ENCODE results near the gene DUSP3.

Gene DUSP3

GRCh38 chr17:43820759-43821158 lies 42.0 kb upstream of the DUSP3 start:
- TF ChIP-seq ZFX (IDR thresholded peaks at IDR 0.05; ENCODE audit: borderline replicate concordance) (no peak), CTCF (IDR thresholded peaks at IDR 0.05) (no peak)
- H3K27ac ChIP-seq: no peak overlapping the region

GRCh38 chr17:43818966-43819365 lies 40.2 kb upstream of the DUSP3 start:
- no peak overlapping the region for H3K27ac ChIP-seq
- TF ChIP-seq ZFX (IDR thresholded peaks at IDR 0.05; ENCODE audit: borderline replicate concordance): no peak
- no peak for TF ChIP-seq CTCF (IDR thresholded peaks at IDR 0.05)

- H3K27ac ChIP-seq: no peak overlapping the region
- no peak for TF ChIP-seq ZFX (IDR thresholded peaks at IDR 0.05; ENCODE audit: borderline replicate concordance)
- TF ChIP-seq CTCF (IDR thresholded peaks at IDR 0.05): no peak
These were observed 39.0 kb upstream of the DUSP3 start for GRCh38 chr17:43817826-43818225.

GRCh38 chr17:43816336-43817320 lies 37.9 kb upstream of the DUSP3 start:
- TF ChIP-seq CTCF (IDR thresholded peaks at IDR 0.05) (no peak), ZFX (IDR thresholded peaks at IDR 0.05; ENCODE audit: borderline replicate concordance) (no peak)

GRCh38 chr17:43814714-43815113 lies 35.9 kb upstream of the DUSP3 start:
- H3K27ac ChIP-seq: no peak overlapping the region
- no peak for TF ChIP-seq CTCF (IDR thresholded peaks at IDR 0.05)
- no peak for TF ChIP-seq ZFX (IDR thresholded peaks at IDR 0.05; ENCODE audit: borderline replicate concordance)

More at GRCh38 chr17:43816336-43817320, 37.9 kb upstream of the DUSP3 start:
- H3K27ac ChIP-seq: no peak overlapping the region

GRCh38 chr17:43814026-43814425 lies 35.2 kb upstream of the DUSP3 start:
- TF ChIP-seq ZFX (IDR thresholded peaks at IDR 0.05; ENCODE audit: borderline replicate concordance): no peak
- 0 out of 2 replicates have a peak, but pooled peaks have one; percentile 8 for TF ChIP-seq CTCF (IDR thresholded peaks at IDR 0.05)
- H3K27ac ChIP-seq: no peak overlapping the region

- H3K27ac ChIP-seq: no peak overlapping the region
- TF ChIP-seq ZFX (IDR thresholded peaks at IDR 0.05; ENCODE audit: borderline replicate concordance): no peak
These were observed 34.6 kb upstream of the DUSP3 start for GRCh38 chr17:43813386-43813785.

Measured in 22Rv1 (cell line).